Measurements from ENCODE around the gene CFAP251. TPM values are rescaled to one million over a fixed set of nuclear protein-coding genes. Genes with fewer than 3 reads are reported as not detected.

Gene CFAP251
- polyA plus RNA-seq, 1 donor (not counting 4 experiments of a cell fraction or from before 2014, with no cell fraction given) = 74.2 TPM

- Histone ChIP-seq H2AFZ (ENCODE audit: control insufficient read depth, low read length) (no peak overlapping the region), H3K4me3 (ENCODE audit: control insufficient read depth in 2 of 3, extremely low read depth in 1 of 3, insufficient read depth in 2 of 3, low read depth in 1 of 3, low read length in 3 of 3) (no peak overlapping the region), H3K4me1 (ENCODE audit: control insufficient read depth, extremely low read depth, insufficient read depth, low read length) (peaks cover 39% of the 10 kb centered on the region), H3K4me2 (ENCODE audit: control insufficient read depth, extremely low read depth, insufficient read depth, low read depth, low read length) (no peak overlapping the region), H3K79me2 (ENCODE audit: control insufficient read depth, insufficient read depth, low read length) (peaks cover 8% of the 10 kb centered on the region), H3K9ac (ENCODE audit: control insufficient read depth, extremely low read depth, insufficient read depth, low read length) (no peak overlapping the region), H3K36me3 (ENCODE audit: control insufficient read depth in 2 of 2, extremely low read depth in 1 of 2, insufficient read depth in 2 of 2, low read length in 2 of 2) (peaks cover 0 to 10% of the 10 kb centered on the region in 2 experiments), H3K27me3 (ENCODE audit: control insufficient read depth, extremely low read depth, insufficient read depth, low read length) (no peaks in the 10 kb centered on the region), H3K9me1 (ENCODE audit: control insufficient read depth, extremely low read depth, insufficient read depth, low read length) (no peaks in the 10 kb centered on the region), H3K27ac (ENCODE audit: control insufficient read depth, insufficient read depth, low read length) (no peak overlapping the region), H3K9me3 (ENCODE audit: control insufficient read depth, low read depth, low read length) (no peaks in the 10 kb centered on the region), H4K20me1 (ENCODE audit: control insufficient read depth, extremely low read depth, insufficient read depth, low read length) (no peaks in the 10 kb centered on the region)
- dilution Hi-C loops (cut with MboI; ENCODE audit: extremely low pct_ligation_motif_present, low sequenced_read_pairs) = no loop called here
- FAIRE-seq (no peak), DNase-seq (ENCODE audit: low read depth, low spot score) (no peak)
- no peak for TF ChIP-seq EZH2 (IDR thresholded peaks at IDR 0.05; ENCODE audit: low read length)
- TF ChIP-seq CTCF (optimal IDR thresholded peaks at IDR 0.05 in 1 of 3, IDR thresholded peaks at IDR 0.05 in 1 of 3, conservative IDR thresholded peaks at IDR 0.05 in 1 of 3; ENCODE audit: extremely low read depth in 1 of 3, insufficient read depth in 2 of 3, low read length in 3 of 3) = no peak
Observed at GRCh38 chr12:121946313-121947025, 28.1 kb downstream of the CFAP251 start.

- Histone ChIP-seq H3K9me3 (ENCODE audit: control insufficient read depth, low read depth, low read length) (no peaks in the 10 kb centered on the region), H2AFZ (ENCODE audit: control insufficient read depth, low read length) (no peak overlapping the region), H3K36me3 (ENCODE audit: control insufficient read depth in 2 of 2, extremely low read depth in 1 of 2, insufficient read depth in 2 of 2, low read length in 2 of 2) (peaks cover 2 to 3% of the 10 kb centered on the region in 2 experiments), H4K20me1 (ENCODE audit: control insufficient read depth, extremely low read depth, insufficient read depth, low read length) (no peaks in the 10 kb centered on the region), H3K4me2 (ENCODE audit: control insufficient read depth, extremely low read depth, insufficient read depth, low read depth, low read length) (no peak overlapping the region), H3K27ac (ENCODE audit: control insufficient read depth, insufficient read depth, low read length) (no peak overlapping the region), H3K9me1 (ENCODE audit: control insufficient read depth, extremely low read depth, insufficient read depth, low read length) (no peaks in the 10 kb centered on the region), H3K4me1 (ENCODE audit: control insufficient read depth, extremely low read depth, insufficient read depth, low read length) (peaks cover 30% of the 10 kb centered on the region), H3K79me2 (ENCODE audit: control insufficient read depth, insufficient read depth, low read length) (peaks cover 22% of the 10 kb centered on the region), H3K9ac (ENCODE audit: control insufficient read depth, extremely low read depth, insufficient read depth, low read length) (no peak overlapping the region), H3K4me3 (ENCODE audit: control insufficient read depth in 2 of 3, extremely low read depth in 1 of 3, insufficient read depth in 2 of 3, low read depth in 1 of 3, low read length in 3 of 3) (no peak overlapping the region), H3K27me3 (ENCODE audit: control insufficient read depth, extremely low read depth, insufficient read depth, low read length) (no peaks in the 10 kb centered on the region)
- TF ChIP-seq CTCF (optimal IDR thresholded peaks at IDR 0.05 in 1 of 3, IDR thresholded peaks at IDR 0.05 in 1 of 3, conservative IDR thresholded peaks at IDR 0.05 in 1 of 3; ENCODE audit: extremely low read depth in 1 of 3, insufficient read depth in 2 of 3, low read length in 3 of 3) (no peak), EZH2 (IDR thresholded peaks at IDR 0.05; ENCODE audit: low read length) (no peak)
- dilution Hi-C loops (cut with MboI; ENCODE audit: extremely low pct_ligation_motif_present, low sequenced_read_pairs) = no loop called here
- no peak for FAIRE-seq
- DNase-seq (ENCODE audit: low read depth, low spot score) = no peak
Observed at GRCh38 chr12:121947981-121948380, 29.6 kb downstream of the CFAP251 start.
